Anterior cingulate cortex (tissue), 58 donors: ENCODE data around the gene LINGO4.
"Not testable (repeated sequence)": the region's sequence is repeated elsewhere in the genome, so short reads cannot be mapped to it uniquely, and the experiment has no call there.

Source experiments
- DNase-seq, 58 donors: peaks; one replicate each; lab custom pipeline; 2025; lab: John Stamatoyannopoulos, UW

The LINGO4 gene

GRCh38 chr1:151790071-151790939 lies 14.9 kb downstream of the LINGO4 start, which contains the start of gene TDRKH:
Gene TDRKH, minus strand, starts transcription at chr1:151790500. Its CDS starts 7,478 bp downstream, at chr1:151783022.
- peak; percentile 87 to 99 (median 98) for DNase-seq

DNA sequence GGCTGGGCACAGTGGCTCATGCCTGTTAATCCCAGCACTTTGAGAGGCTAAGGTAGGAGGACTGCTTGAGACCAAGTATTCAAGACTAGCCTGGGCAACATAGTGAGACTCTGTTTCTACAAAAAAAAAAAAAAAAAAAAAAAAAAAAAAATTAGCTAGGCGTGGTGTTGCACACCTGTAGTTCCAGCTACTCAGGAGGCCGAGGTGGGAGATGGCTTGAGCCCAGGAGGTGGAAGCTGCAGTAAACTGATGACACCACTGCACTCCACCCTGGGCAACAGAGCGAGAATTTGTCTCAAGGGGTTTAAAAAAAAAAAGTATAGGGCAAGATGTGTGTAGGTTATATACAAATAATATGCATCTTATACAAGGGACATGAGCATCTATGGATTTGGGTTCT lies 17.5 kb downstream of the LINGO4 start:
- DNase-seq = no peak

- DNase-seq = no peak
Observed at GRCh38 chr1:151783796-151784195, 21.4 kb downstream of the LINGO4 start.

DNA sequence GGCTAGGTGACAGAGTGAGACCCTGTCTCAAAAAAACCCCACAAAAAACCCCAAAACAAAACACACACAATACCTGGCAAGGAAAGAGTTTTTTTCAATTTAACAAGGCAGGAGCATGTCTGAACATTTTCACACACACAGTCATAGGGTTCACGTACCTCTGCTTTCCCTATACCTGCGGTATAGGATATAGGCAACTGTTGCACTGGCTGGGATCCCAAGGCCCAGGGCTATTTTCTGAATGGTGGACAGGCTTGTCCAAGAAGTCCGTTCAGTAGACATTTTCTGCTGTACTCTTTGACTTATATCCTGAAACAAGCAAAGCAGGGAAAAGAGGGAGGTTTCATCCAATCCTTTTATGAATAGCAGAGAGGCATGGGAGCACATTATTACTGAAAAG lies 22.5 kb downstream of the LINGO4 start:
- no peak for DNase-seq

- not testable (repeated sequence) for DNase-seq
Observed at GRCh38 chr1:151782026-151782425, 23.2 kb downstream of the LINGO4 start.

GRCh38 chr1:151780736-151781135 lies 24.5 kb downstream of the LINGO4 start:
- DNase-seq = not testable (repeated sequence)

DNA sequence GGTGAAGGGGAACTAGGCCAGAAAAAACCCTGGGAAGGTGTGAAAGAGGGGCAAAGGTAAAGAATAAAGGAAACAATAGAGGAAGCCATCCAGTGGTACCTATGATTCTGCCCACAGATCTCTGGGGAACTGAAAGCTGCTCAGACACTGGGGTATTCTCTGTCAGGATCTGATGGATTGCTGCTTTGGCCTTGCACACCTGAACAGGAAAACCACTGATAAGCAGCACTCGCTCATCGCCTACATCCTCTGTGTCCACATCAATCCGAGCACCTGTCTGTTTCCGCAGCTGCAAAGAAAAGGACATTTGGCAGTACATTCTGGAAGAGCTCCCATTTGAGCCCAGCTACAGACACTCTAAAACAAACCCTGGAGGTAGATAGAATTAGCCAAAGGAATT lies 25.4 kb downstream of the LINGO4 start:
- DNase-seq = no peak

DNA sequence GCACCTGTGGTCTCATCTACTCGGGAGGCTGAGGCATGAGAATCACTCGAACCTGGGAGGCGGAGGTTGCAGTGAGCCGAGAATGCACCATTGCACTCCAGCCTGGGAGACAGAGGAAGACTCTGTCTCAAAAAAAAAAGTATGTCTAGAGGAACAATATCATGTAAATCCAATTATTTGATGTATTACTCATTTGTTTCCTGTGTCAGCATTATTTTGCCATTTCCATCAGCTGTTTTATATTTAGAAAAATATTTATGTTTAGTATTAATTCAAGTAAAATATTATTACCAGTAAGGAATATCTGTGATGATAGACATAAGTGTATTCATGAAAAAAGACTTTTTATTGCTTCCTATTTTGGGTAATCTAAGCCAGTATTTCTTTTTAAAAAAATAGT lies 27.9 kb downstream of the LINGO4 start:
- no peak for DNase-seq

GRCh38 chr1:151776665-151777062 lies 28.6 kb downstream of the LINGO4 start:
- no peak for DNase-seq

GRCh38 chr1:151775894-151776664 lies 29.1 kb downstream of the LINGO4 start:
- no peak for DNase-seq

DNA sequence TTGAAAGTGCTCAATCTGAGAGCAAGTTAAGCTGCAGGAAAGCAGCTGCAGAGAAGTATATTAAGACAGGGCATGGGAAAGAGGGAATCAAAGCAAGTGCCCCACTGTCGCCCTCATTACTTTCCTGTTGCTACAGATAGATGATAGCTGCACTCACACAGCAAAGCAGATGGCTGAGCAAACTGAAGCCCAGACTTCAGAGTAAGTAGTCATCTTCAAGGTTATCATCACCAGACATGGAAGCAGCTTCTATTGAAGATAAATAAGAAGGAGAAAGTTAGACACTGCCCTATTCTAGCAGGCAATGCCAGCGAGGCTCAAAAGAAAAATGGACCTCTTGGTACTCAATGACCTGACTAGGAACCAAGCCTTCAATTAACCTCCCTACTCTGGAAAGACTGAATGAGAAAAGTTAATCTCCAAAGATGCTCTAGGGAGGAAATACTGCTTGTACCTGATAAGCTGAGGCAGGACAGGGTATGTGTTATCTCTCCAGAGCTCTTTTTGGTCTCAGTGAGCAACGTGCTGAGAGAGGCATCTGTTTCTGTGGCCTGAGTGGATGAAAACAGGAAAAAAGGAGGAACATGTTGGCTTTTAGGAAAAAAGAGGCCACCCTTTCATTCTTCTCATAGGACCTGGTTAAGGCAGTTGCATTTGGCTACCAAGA lies 30.8 kb downstream of the LINGO4 start:
- no peak for DNase-seq

DNA sequence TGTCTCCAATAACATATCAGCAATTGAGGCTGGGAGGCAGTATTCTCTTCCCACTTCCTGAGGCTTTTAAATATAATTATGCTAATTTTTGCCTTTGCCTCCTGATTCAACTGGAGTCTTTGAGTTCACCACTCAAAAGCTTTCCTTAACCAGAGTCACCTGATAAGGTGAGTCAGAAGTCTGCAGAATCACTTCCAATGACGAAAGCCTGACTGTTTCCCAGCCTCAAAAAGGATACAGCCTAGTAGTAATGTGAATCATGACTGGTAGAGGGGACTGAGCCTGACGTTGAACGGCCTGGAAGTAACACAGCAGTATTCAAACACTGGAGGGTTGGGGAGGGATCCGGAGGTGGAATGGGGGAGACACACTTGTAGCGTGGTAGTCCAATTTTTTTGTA lies 31.5 kb downstream of the LINGO4 start:
- DNase-seq = peak in 1 of 58 donors; percentile 12

GRCh38 chr1:151769270-151769669 lies 35.9 kb downstream of the LINGO4 start:
- not testable (repeated sequence) for DNase-seq

GRCh38 chr1:151768351-151769066 lies 36.7 kb downstream of the LINGO4 start:
- DNase-seq = not testable (repeated sequence)

GRCh38 chr1:151763990-151764389 lies 41.2 kb downstream of the LINGO4 start:
- DNase-seq = peak in 1 of 58 donors; percentile 3

DNA sequence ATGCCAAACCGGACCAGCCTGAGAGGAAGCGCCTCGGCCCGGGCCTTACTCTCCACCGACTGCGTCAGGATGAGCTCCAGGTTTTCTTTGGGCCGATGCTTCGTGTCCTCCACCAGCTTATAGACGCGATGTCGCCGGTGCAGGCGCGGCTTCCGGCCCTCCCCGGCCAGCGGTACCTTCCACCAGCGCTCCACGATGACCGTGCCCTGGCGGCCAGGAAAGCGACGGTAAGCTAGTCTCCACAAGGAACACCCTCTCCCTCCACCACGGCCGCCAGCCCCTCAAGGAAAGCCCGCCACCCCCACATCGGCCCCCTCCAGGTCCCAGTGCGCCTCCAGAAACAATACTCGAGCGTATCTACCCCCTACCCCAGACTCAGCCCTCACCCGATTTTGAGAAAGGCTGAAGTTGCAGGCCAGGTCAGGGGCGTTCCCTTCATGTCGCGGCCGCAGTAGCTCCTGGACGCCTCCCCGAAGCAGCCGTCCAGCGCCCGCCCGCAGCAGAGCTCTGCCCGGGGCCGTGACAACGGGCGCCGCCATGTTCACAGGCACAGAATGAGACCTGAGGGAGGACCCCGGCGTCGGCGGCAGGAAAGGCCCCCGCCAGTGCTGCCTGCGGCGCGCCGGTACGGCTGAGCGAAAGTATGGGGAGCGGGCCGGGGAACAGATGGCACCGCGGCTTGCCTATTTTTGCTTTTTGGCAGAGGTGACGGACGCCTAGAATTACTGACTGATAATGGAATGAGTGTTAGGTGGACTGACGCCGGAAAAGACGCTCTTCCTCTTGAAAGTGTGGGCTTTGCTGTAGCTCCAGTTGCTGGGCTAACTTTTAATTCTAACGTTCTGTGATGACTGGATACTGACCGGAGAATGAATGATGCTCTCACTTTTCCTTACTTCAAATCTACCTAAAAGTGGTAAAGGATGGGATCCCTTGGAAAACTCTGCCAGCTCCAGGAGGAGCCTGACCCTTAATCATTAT lies 42.0 kb downstream of the LINGO4 start, which contains the start of gene MRPL9:
TSS of gene MRPL9 (minus strand) at position 556 of the 981 bp plus-strand sequence. CDS start at position 539, 17 bp downstream.
- peak; percentile 21 to 88 (median 72) for DNase-seq

- DNase-seq = no peak
Observed at GRCh38 chr1:151760597-151761385, 44.4 kb downstream of the LINGO4 start.

DNA sequence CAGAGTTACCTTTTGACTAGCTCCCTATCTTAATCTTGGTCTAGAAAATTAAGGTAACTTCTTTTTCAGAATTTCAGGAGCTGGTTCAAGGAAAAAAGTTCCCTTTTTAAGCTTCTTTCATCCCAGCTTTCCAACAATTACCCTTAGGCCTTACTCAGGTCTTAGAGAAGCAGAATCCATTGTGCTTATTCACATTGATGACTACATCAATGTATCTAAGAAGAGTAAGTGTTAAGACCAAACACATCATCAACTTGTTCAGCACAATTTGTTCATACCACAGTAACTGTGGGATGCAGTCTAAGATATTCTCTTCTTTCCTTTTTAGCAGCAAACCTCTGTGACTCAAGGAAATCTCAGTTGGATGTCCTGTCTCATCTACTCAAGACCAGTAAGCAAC lies 46.0 kb downstream of the LINGO4 start:
- no peak for DNase-seq
